SKM-1 (cell line): ENCODE data around the gene LSM2.
"Not testable (repeated sequence)": the region's sequence is repeated elsewhere in the genome, so short reads cannot be mapped to it uniquely, and the experiment has no call there.

Experiments
- DNase-seq: peaks from one replicate; lab custom pipeline; 2025; ENCODE audit not compliant: unreplicated experiment; lab: John Stamatoyannopoulos, UW

The LSM2 gene

DNA sequence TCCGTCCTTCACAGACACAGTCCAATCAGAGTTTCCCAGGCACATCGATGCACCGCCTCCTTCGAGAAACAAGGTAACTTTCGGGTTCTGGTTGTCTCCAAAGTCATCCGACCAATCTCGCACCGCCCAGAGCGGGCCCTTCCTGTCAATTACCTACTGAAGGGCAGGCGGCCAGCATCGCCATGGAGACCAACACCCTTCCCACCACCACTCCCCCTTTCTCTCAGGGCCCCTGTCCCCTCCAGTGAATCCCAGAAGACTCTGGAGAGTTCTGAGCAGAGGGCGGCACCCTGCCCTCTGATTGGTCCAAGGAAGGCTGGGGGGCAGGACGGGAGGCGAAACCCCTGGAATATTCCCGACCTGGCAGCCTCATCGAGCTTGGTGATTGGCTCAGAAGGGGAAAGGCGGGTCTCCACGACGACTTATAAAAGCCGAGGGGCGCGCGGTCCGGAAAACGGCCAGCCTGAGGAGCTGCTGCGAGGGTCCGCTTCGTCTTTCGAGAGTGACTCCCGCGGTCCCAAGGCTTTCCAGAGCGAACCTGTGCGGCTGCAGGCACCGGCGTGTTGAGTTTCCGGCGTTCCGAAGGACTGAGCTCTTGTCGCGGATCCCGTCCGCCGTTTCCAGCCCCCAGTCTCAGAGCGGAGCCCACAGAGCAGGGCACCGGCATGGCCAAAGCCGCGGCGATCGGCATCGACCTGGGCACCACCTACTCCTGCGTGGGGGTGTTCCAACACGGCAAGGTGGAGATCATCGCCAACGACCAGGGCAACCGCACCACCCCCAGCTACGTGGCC lies 20.7 kb upstream of the LSM2 start, which contains the start of gene HSPA1B:
Gene HSPA1B, plus strand, starts transcription at position 453 of the 794 bp plus-strand sequence. Its CDS starts 213 bp downstream, at position 666.
- DNase-seq, result peak; percentile 99

- peak; percentile 77 for DNase-seq
These were observed 20.1 kb upstream of the LSM2 start for GRCh38 chr6:31826793-31827285.

DNA sequence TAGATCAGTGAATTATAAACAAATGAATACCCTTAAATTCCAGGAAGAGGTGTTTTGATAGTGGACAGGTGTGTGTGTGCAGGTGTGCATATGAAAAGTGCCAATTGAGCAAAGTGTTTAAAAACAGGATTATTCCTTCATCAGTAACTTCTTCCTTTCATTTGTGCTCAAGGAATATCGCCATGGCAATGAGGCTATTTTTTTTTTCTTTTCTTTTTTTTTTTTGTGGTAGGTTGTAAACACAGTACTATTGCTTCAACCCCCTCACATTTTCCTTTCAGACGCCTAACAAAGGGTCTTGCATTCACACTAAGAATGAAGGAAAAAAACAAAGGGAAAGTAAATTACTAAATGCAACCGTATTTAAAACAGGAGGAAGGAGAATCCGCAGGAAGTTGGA lies 18.8 kb upstream of the LSM2 start:
- no peak for DNase-seq

- DNase-seq, result not testable (repeated sequence)
These were observed 16.9 kb upstream of the LSM2 start for GRCh38 chr6:31823592-31824196.

- peak; percentile 67 for DNase-seq
These were observed 15.5 kb upstream of the LSM2 start for GRCh38 chr6:31822036-31822821.

- peak; percentile 66 for DNase-seq
These were observed 14.7 kb upstream of the LSM2 start for GRCh38 chr6:31821301-31822035.

GRCh38 chr6:31820399-31820798 lies 13.6 kb upstream of the LSM2 start:
- DNase-seq, result not testable (repeated sequence)

DNA sequence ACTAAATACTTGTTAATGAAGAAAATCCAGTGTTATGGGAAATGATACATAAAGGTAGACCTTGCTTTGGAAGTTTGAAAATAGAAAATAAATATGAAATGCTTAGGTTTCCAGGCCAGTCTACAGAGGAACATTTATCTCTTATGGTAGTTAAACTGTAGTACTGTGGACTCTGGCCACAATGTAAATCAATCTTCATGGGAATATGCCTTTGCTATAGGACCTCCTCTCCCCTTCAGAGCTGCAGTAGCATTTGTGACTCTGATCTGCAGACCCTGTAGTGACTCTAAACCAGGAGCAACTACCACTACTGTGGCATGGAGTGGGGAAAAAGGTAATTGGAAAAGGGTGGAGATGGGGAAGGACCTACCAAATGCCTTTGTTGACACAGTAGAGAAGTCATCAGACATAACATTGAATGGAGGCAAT lies 13.1 kb upstream of the LSM2 start:
- no peak for DNase-seq

DNA sequence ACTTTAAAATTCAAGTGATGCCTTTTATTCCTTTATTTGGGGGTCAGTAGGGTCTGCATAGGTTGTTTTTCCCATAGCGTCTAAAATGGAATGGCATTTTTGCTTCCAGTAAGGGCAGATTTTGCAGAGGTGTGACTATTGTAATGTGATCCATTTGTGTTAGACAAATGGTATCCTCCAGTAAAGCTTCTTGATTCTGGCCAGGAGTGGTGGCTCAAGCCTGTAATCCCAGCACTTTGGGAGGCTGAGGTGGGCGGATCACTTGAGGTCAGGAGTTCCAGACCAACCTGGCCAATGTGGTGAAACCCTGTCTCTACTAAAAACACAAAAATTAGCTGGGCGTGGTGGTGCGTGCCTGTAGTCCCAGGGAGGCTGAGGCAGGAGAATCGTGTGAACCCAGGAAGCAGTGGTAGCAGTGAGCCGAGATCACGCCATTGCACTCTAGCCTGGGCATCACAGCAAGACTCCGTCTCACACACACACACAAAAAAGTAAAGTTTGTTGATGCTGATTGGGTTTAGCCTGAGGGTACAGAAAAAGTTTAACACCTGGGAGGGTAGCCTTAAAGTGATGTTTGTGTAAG lies 11.3 kb upstream of the LSM2 start:
- DNase-seq, result not testable (repeated sequence)

- not testable (repeated sequence) for DNase-seq
These were observed 10.6 kb upstream of the LSM2 start for GRCh38 chr6:31817133-31817928.

DNA sequence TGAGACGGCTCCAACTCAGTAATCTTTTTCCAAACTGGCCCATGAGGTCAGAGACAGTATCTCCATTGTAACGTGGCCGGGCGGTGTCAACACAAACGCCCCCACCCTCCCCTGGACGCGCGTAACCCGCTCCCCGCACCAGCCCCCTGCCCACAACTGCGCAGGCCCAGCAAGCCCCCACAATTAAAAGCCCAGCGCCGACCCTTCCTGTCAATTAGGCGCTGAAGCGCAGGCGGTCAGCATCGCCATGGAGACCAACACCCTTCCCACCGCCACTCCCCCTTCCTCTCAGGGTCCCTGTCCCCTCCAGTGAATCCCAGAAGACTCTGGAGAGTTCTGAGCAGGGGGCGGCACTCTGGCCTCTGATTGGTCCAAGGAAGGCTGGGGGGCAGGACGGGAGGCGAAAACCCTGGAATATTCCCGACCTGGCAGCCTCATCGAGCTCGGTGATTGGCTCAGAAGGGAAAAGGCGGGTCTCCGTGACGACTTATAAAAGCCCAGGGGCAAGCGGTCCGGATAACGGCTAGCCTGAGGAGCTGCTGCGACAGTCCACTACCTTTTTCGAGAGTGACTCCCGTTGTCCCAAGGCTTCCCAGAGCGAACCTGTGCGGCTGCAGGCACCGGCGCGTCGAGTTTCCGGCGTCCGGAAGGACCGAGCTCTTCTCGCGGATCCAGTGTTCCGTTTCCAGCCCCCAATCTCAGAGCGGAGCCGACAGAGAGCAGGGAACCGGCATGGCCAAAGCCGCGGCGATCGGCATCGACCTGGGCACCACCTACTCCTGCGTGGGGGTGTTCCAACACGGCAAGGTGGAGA lies 8.5 kb upstream of the LSM2 start, which contains the start of the genes HSPA1A and HSPA1L:
Gene HSPA1A, plus strand, starts transcription at position 519 of the 814 bp plus-strand sequence. Its CDS starts 214 bp downstream, at position 733.
Gene HSPA1L, minus strand, starts transcription at position 259 of the 814 bp plus-strand sequence. CDS start 3,311 bp downstream, outside the sequence.
- peak; percentile 90 for DNase-seq

GRCh38 chr6:31814677-31815024 lies 7.9 kb upstream of the LSM2 start:
- peak; percentile 28 for DNase-seq

- no peak for DNase-seq
These were observed 6.7 kb upstream of the LSM2 start for GRCh38 chr6:31813465-31813849.

DNA sequence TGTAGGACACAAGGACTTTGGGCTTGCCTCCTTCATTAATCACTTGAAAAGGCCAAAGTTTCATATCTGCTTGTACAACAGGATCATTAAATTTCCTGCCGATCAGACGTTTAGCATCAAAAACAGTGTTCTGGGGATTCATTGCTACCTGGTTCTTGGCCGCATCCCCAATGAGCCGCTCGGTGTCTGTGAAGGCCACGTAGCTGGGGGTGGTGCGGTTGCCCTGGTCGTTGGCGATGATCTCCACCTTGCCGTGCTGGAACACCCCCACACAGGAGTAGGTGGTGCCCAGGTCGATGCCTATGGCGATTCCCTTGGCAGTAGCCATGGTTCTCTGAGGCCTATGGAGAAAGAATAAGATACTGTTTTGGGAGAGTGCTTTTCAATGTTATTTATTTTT lies 4.9 kb upstream of the LSM2 start:
- DNase-seq, result no peak

DNA sequence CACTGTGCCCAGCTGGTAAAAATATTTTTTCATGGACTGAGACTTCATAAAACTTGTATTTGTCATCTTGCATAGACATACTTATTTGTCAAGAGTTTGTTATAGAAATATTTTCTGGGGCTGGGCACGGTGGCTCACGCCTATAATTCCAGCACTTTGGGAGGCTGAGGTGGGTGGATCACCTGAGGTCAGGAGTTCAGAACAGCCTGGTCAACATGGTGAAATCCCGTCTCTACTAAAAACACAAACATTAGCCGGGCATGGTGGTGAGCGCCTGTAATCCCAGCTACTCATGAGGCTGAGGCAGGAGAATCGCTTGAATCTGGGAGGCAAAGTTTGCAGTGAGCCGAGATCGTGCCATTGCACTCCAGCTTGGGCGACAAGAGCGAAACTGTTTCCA lies 1.8 kb upstream of the LSM2 start:
- not testable (repeated sequence) for DNase-seq

GRCh38 chr6:31805939-31806469 lies 762 bp downstream of the LSM2 start:
- no peak for DNase-seq

GRCh38 chr6:31801031-31801927 lies 5.5 kb downstream of the LSM2 start:
- DNase-seq, result not testable (repeated sequence)
